KMS-11 (cell line): ENCODE results near the gene OTOA.
"Not testable (repeated sequence)": the region's sequence is repeated elsewhere in the genome, so short reads cannot be mapped to it uniquely, and the experiment has no call there.

Experiments
- H2AFZ ChIP-seq: fragments of 200-600 bp; sonication (generic); 2 replicates; pipeline ENCODE4 v1.6.1; 2016; ENCODE audit warnings: antibody characterized with exemption, mixed run types, low read depth
- H3K27ac ChIP-seq: fragments of 200-600 bp; sonication (generic); 2 replicates; pipeline ENCODE4 v1.6.1; 2016; ENCODE audit warnings: mild to moderate bottlenecking, mixed run types
- H3K27me3 ChIP-seq: fragments of 200-600 bp; sonication (generic); 2 replicates; pipeline ENCODE4 v1.6.1; 2017; ENCODE audit warnings: mild to moderate bottlenecking, low read depth, mixed run types, moderate library complexity; ENCODE audit not compliant: insufficient read depth
- H3K36me3 ChIP-seq: fragments of 200-600 bp; sonication (generic); 2 replicates; pipeline ENCODE4 v1.6.1; 2017; ENCODE audit warnings: mild to moderate bottlenecking, mixed run types; ENCODE audit not compliant: insufficient read depth
- H3K4me1 ChIP-seq: fragments of 200-600 bp; sonication (generic); 2 replicates; pipeline ENCODE4 v1.6.1; 2016; ENCODE audit warnings: mild to moderate bottlenecking, low read depth, mixed run types; ENCODE audit not compliant: poor library complexity, severe bottlenecking
- H3K4me2 ChIP-seq: fragments of 200-600 bp; sonication (generic); 2 replicates; pipeline ENCODE4 v1.7.0; 2016; ENCODE audit warnings: mild to moderate bottlenecking, mixed run types
- H3K4me3 ChIP-seq: fragments of 200-600 bp; sonication (generic); IDR thresholded peaks from 2 replicates; pipeline ENCODE4 v1.6.1; 2017; ENCODE audit warnings: low read depth, low read length, mixed read lengths; ENCODE audit not compliant: insufficient read depth
- H3K79me2 ChIP-seq: fragments of 200-600 bp; sonication (generic); 2 replicates; pipeline ENCODE4 v1.6.1; 2016; ENCODE audit warnings: low read depth, mixed run types; ENCODE audit not compliant: insufficient read depth
- H3K9ac ChIP-seq: fragments of 200-600 bp; sonication (generic); 2 replicates; pipeline ENCODE4 v1.6.1; 2016; ENCODE audit warnings: mild to moderate bottlenecking, mixed run types
- H4K20me1 ChIP-seq: fragments of 200-600 bp; sonication (generic); 2 replicates; pipeline ENCODE4 v1.6.1; 2016; ENCODE audit warnings: mild to moderate bottlenecking, mixed run types; ENCODE audit not compliant: insufficient read depth

Gene OTOA

GRCh38 chr16:21769284-21769683 lies 105.5 kb downstream of the OTOA start:
- H4K20me1 ChIP-seq, H3K4me2 ChIP-seq, H3K9ac ChIP-seq, H3K79me2 ChIP-seq, H3K36me3 ChIP-seq, H3K4me3 ChIP-seq, H3K27me3 ChIP-seq, H2AFZ ChIP-seq, H3K27ac ChIP-seq, H3K4me1 ChIP-seq: not testable (repeated sequence)

GRCh38 chr16:21770584-21770983 lies 106.8 kb downstream of the OTOA start:
- not testable (repeated sequence) for H4K20me1 ChIP-seq, H3K4me1 ChIP-seq, H3K4me2 ChIP-seq, H2AFZ ChIP-seq, H3K27me3 ChIP-seq, H3K9ac ChIP-seq, H3K79me2 ChIP-seq, H3K36me3 ChIP-seq, H3K4me3 ChIP-seq, H3K27ac ChIP-seq

- not testable (repeated sequence) for H3K79me2 ChIP-seq, H4K20me1 ChIP-seq, H3K4me2 ChIP-seq, H3K9ac ChIP-seq, H3K27ac ChIP-seq, H2AFZ ChIP-seq, H3K27me3 ChIP-seq, H3K36me3 ChIP-seq, H3K4me3 ChIP-seq, H3K4me1 ChIP-seq
These were observed 108.9 kb downstream of the OTOA start for GRCh38 chr16:21772547-21773206.

- H3K4me1 ChIP-seq, H3K36me3 ChIP-seq, H3K27me3 ChIP-seq, H4K20me1 ChIP-seq, H3K4me2 ChIP-seq, H3K79me2 ChIP-seq, H3K9ac ChIP-seq, H3K4me3 ChIP-seq, H3K27ac ChIP-seq, H2AFZ ChIP-seq: not testable (repeated sequence)
These were observed 109.4 kb downstream of the OTOA start for GRCh38 chr16:21773207-21773553.

- not testable (repeated sequence) for H3K4me3 ChIP-seq, H2AFZ ChIP-seq, H4K20me1 ChIP-seq, H3K79me2 ChIP-seq, H3K27me3 ChIP-seq, H3K4me2 ChIP-seq, H3K9ac ChIP-seq, H3K36me3 ChIP-seq, H3K4me1 ChIP-seq, H3K27ac ChIP-seq
These were observed 116.8 kb downstream of the OTOA start for GRCh38 chr16:21780525-21780924.

- H3K4me3 ChIP-seq, H3K36me3 ChIP-seq, H3K27me3 ChIP-seq, H3K27ac ChIP-seq, H3K4me1 ChIP-seq, H3K4me2 ChIP-seq, H2AFZ ChIP-seq, H3K9ac ChIP-seq, H3K79me2 ChIP-seq, H4K20me1 ChIP-seq: not testable (repeated sequence)
These were observed 126.7 kb downstream of the OTOA start for GRCh38 chr16:21790506-21790905.

GRCh38 chr16:21793310-21793709 lies 129.5 kb downstream of the OTOA start:
- not testable (repeated sequence) for H3K4me2 ChIP-seq, H3K36me3 ChIP-seq, H2AFZ ChIP-seq, H3K27ac ChIP-seq, H4K20me1 ChIP-seq, H3K27me3 ChIP-seq, H3K4me3 ChIP-seq, H3K4me1 ChIP-seq, H3K9ac ChIP-seq, H3K79me2 ChIP-seq

GRCh38 chr16:21798601-21799000 lies 134.8 kb downstream of the OTOA start:
- not testable (repeated sequence) for H3K27ac ChIP-seq, H3K4me2 ChIP-seq, H3K9ac ChIP-seq, H4K20me1 ChIP-seq, H3K4me3 ChIP-seq, H3K79me2 ChIP-seq, H2AFZ ChIP-seq, H3K36me3 ChIP-seq, H3K27me3 ChIP-seq
- H3K4me1 ChIP-seq, result peaks cover 10% of the 10 kb centered on the region
